Measurements from ENCODE around the gene HSF2BP. TPM values are rescaled to one million over a fixed set of nuclear protein-coding genes. Genes with fewer than 3 reads are reported as not detected.

Gene HSF2BP
- total and polyA plus RNA-seq, 2 of the 8 experiments (the other 6 are each of a cell fraction or from before 2014, with no cell fraction given), result 0.51 to 0.93 TPM

DNA sequence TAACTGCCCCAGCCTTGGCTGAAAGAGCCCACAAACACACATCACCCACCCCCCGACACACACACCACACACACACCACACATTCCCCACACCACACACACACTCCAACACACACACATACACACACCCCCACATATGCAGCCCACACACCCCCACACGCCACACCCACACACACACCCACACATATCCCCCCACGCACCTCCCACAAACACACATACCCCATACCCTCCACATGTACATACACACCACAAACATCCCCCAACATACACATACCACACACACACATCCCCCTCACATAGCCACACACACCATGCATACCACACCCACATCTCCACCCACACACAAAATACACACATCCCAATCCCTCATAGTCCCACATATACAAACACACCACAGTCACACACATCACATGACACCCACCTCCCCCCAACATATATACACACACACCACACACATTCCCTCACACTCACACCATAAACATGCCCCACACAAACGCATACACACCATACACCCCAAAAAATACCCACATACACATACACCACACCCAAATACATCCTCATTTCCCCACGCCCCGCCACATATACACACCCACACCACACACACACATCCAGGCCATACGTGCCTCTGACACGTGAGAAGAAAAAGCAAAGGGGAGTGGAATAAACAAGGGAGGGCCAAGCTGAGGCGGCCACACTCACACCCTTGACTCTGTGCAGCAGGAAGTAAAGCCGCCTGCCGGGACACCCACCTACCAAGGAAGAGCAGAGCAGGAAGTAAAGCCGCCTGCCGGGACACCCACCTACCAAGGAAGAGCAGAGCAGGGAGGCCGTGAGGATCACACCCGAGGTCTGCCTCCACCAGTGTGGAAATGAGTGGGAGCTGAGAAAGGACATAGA lies 53.7 kb downstream of the HSF2BP start (continued):
- TF ChIP-seq BCL11A (IDR thresholded peaks at IDR 0.05; ENCODE audit: low read depth in 2 of 2, low read length in 2 of 2) (no peak), POLR2A (IDR thresholded peaks at IDR 0.05; ENCODE audit: control extremely low read depth in 1 of 2, low read depth in 2 of 2, low read length in 2 of 2) (no peak), SIRT6 (IDR thresholded peaks at IDR 0.05; ENCODE audit: low read length) (no peak)
